HepG2 (cell line): ENCODE measurements around the gene DDN. TPM values are rescaled to one million over a fixed set of nuclear protein-coding genes. Genes with fewer than 3 reads are reported as not detected.

Source experiments
- ATAC-seq: fragments of 200-7000 bp; cut with Tn5 transposase; 3 replicates; pipeline ENCODE4 v1.9.1; 2020; ENCODE audit warnings: mild to moderate bottlenecking, moderate library complexity
- BruUV-seq: library from RNA; stranded (reverse); fragments of 400-500 nt; replicated peaks from 2 replicates; lab custom pipeline; 2021; lab: Mats Ljungman, UMichigan
- CTCF ChIA-PET: fragments of 300-600 bp; formaldehyde crosslinking; extraction: SDS; loops from one replicate; lab custom pipeline; 2021; ENCODE audit warnings: low total read pairs, inconsistent platforms, low intra/inter-chr PET ratio; lab: Yijun Ruan, JAX
- POLR2A ChIA-PET: fragments of 350-600 bp; sonication (Branson Sonifier 250); formaldehyde crosslinking; loops from one replicate; lab custom pipeline; 2020; ENCODE audit warnings: antibody characterized with exemption, inconsistent platforms; lab: Yijun Ruan, JAX
- DNase-seq: peaks from one replicate; pipeline ENCODE4 v3.0.0-alpha.2; 2015; ENCODE audit warnings: low spot score
- FAIRE-seq: peaks from 3 replicates; lab custom pipeline; 2011; peaks lifted over from hg19 to GRCh38; lab: Jason Lieb, UNC
- H2AFZ ChIP-seq: one replicate; pipeline ENCODE4 v1.6.1; 2011; ENCODE audit warnings: low read length, inconsistent platforms
- H3K27ac ChIP-seq: fragments of 300-600 bp; 3 replicates; pipeline ENCODE4 v1.8.0; 2011; ENCODE audit warnings: mixed run types, mild to moderate bottlenecking, mixed read lengths, low read length, inconsistent platforms; ENCODE audit not compliant: insufficient read depth; ENCODE audit errors: extremely low read length
- H3K27me3 ChIP-seq, 2 experiments: fragments of 200-600 bp in 1 of 2; 2 replicates in 1 of 2; 3 replicates in 1 of 2; pipeline versions ENCODE4 v1.6.0 to v1.8.0; 2011; ENCODE audit warnings: low read length in 2 of 2, mild to moderate bottlenecking in 2 of 2, moderate library complexity in 2 of 2, inconsistent platforms in 1 of 2; ENCODE audit not compliant: insufficient read depth in 2 of 2, control insufficient read depth in 1 of 2
- H3K36me3 ChIP-seq, 2 experiments: fragments of 200-600 bp in 1 of 2; replicated peaks in 1 of 2; 2 replicates in 1 of 2; 3 replicates in 1 of 2; pipeline versions ENCODE4 v1.5.1 to v1.8.0; 2011; ENCODE audit warnings: low read length in 2 of 2, inconsistent platforms in 1 of 2; ENCODE audit not compliant: insufficient read depth in 2 of 2, control insufficient read depth in 1 of 2
- H3K4me1 ChIP-seq: 2 replicates; pipeline ENCODE4 v1.5.1; 2012; ENCODE audit warnings: low read length, inconsistent platforms; ENCODE audit not compliant: insufficient read depth
- H3K4me2 ChIP-seq: 2 replicates; pipeline ENCODE4 v1.6.0; 2011; ENCODE audit warnings: low read depth, low read length, inconsistent platforms
- H3K4me3 ChIP-seq, 3 experiments: fragments of 200-600 bp in 1 of 3; sonication (generic), shearing (Covaris generic) in 1 of 3; replicated peaks in 1 of 3; 2 replicates each; pipeline ENCODE4 v1.5.1; 2011 to 2016; ENCODE audit warnings: low read length in 3 of 3, inconsistent platforms in 2 of 3, low read depth in 2 of 3, mild to moderate bottlenecking in 2 of 3, control low read depth in 1 of 3, mixed read lengths in 1 of 3; ENCODE audit not compliant: insufficient read depth in 1 of 3
- H3K79me2 ChIP-seq: one replicate; pipeline ENCODE4 v1.6.1; 2011; ENCODE audit warnings: low read length, inconsistent platforms; ENCODE audit not compliant: insufficient read depth
- H3K9ac ChIP-seq: 2 replicates; pipeline ENCODE4 v1.6.0; 2011; ENCODE audit warnings: mild to moderate bottlenecking, low read depth, low read length, inconsistent platforms; ENCODE audit not compliant: insufficient read depth
- H3K9me3 ChIP-seq: 2 replicates; pipeline ENCODE4 v1.5.1; 2012; ENCODE audit warnings: mild to moderate bottlenecking, low read length
- H4K20me1 ChIP-seq: 2 replicates; pipeline ENCODE4 v1.6.0; 2011; ENCODE audit warnings: inconsistent platforms, mild to moderate bottlenecking, low read length, moderate library complexity; ENCODE audit not compliant: insufficient read depth
- AGO2 ChIP-seq: fragments of 200-400 bp; formaldehyde crosslinking; optimal IDR thresholded peaks from 2 replicates; pipeline ENCODE3; 2017; ENCODE audit warnings: mild to moderate bottlenecking, low read depth, low read length, moderate library complexity
- MAFF ChIP-seq: IDR thresholded peaks from 2 replicates; pipeline ENCODE4 v1.6.1; 2011; ENCODE audit warnings: low read depth, low read length, improper control_type of control experiment
- RNF2 ChIP-seq: fragments of 450-650 bp; conservative IDR thresholded peaks from 2 replicates; pipeline ENCODE4 v1.6.1; 2016; ENCODE audit warnings: low read depth
- SYNCRIP ChIP-seq: fragments of 200-400 bp; formaldehyde crosslinking; IDR thresholded peaks from 2 replicates; pipeline ENCODE4 v1.6.1; 2018; ENCODE audit warnings: mild to moderate bottlenecking, low read depth, low read length; ENCODE audit not compliant: insufficient read depth
- ZMYM3 ChIP-seq: sonication (generic); formaldehyde crosslinking; IDR thresholded peaks from 2 replicates; pipeline ENCODE4 v1.5.1; 2020; ENCODE audit warnings: mild to moderate bottlenecking, missing genetic modification reagents
- ZNF160 ChIP-seq: sonication (generic); formaldehyde crosslinking; IDR thresholded peaks from 2 replicates; pipeline ENCODE4 v1.8.0; 2022; ENCODE audit warnings: mild to moderate bottlenecking, inconsistent platforms, missing genetic modification reagents
- ZNF329 ChIP-seq: sonication (generic); formaldehyde crosslinking; IDR thresholded peaks from 2 replicates; pipeline ENCODE4 v1.9.0; 2021; ENCODE audit warnings: low read depth, mild to moderate bottlenecking, missing genetic modification reagents
- ZNF331 ChIP-seq: sonication (generic); formaldehyde crosslinking; IDR thresholded peaks from 2 replicates; pipeline ENCODE4 v1.4.0; 2020; ENCODE audit warnings: missing genetic modification reagents
- ZNF670 ChIP-seq: sonication (generic); formaldehyde crosslinking; IDR thresholded peaks from 2 replicates; pipeline ENCODE4 v1.8.0; 2022; ENCODE audit warnings: mild to moderate bottlenecking, missing genetic modification reagents, borderline replicate concordance
- ZNF746 ChIP-seq: sonication (generic); formaldehyde crosslinking; IDR thresholded peaks from 2 replicates; pipeline ENCODE4 v1.8.0; 2022; ENCODE audit warnings: mild to moderate bottlenecking, missing genetic modification reagents
- ZSCAN21 ChIP-seq: sonication (generic); formaldehyde crosslinking; IDR thresholded peaks from 2 replicates; pipeline ENCODE4 v1.8.0; 2022; ENCODE audit warnings: mild to moderate bottlenecking, missing genetic modification reagents, moderate library complexity, borderline replicate concordance
- WGBS: methylation state at CpG from one replicate; pipeline ENCODE4 v1.1.6; 2017; ENCODE audit warnings: low lambda C conversion rate; 5-methylcytosine and 5-hydroxymethylcytosine counted together
- in situ Hi-C: cut with HindIII; loops from 2 replicates; pipeline ENCODE4 v1.10.0; 2017; ENCODE audit warnings: low pct_unique_long_range_greater_than_20kb; ENCODE audit not compliant: extremely low pct_ligation_motif_present
- intact Hi-C: fragments of 100-400 bp; cut with micrococcal nuclease; formaldehyde crosslinking; loops from one replicate; pipeline ENCODE4 v1.10.0; 2022; ENCODE audit not compliant: unreplicated experiment
- polyA plus RNA-seq, 8 experiments: library from polyadenylated mRNA; depleted of rRNA in 3 of 8; stranded (reverse) in 7 of 8; unstranded in 1 of 8; fragments of >200 nt; fragmentation: Illumina TruSeq in 4 of 8; extraction: Trizol in 4 of 8; gene quantifications; 2 replicates each; pipeline versions ENCODE4 v1.2.1 to v1.2.3, GENCODE V29; 2011 to 2016; ENCODE audit warnings: low read depth in 4 of 8, missing spikeins in 1 of 8, mixed read lengths in 1 of 8; ENCODE audit not compliant: insufficient read depth in 1 of 8
- total RNA-seq, 5 experiments: library from RNA; depleted of rRNA; stranded (reverse); fragments of >200 nt; fragmentation: Illumina TruSeq; extraction: Trizol; gene quantifications; 2 replicates each; pipeline ENCODE4 v1.2.3, GENCODE V29; 2016; ENCODE audit warnings: low read depth in 1 of 5
- TF ChIP-seq, protein P1 (sequence below), 2 experiments: fragments of 450-650 bp in 1 of 2; sonication (generic) in 1 of 2; formaldehyde crosslinking; IDR thresholded peaks; 2 replicates each; pipeline versions ENCODE4 v1.5.0 to v1.8.0; 2020 to 2022; ENCODE audit warnings: mild to moderate bottlenecking in 1 of 2, missing genetic modification reagents in 1 of 2
- TF ChIP-seq, protein P2 (sequence below): sonication (generic); formaldehyde crosslinking; IDR thresholded peaks from 2 replicates; pipeline ENCODE4 v1.4.0; 2020; ENCODE audit warnings: missing genetic modification reagents
- TF ChIP-seq, protein P3 (sequence below): sonication (generic); formaldehyde crosslinking; IDR thresholded peaks from 2 replicates; pipeline ENCODE4 v1.4.0; 2020; ENCODE audit warnings: missing genetic modification reagents, low read depth, mild to moderate bottlenecking, borderline replicate concordance
- TF ChIP-seq, protein P4 (sequence below): IDR thresholded peaks from 2 replicates; pipeline ENCODE4 v1.6.1; 2016; ENCODE audit warnings: low read depth, control low read depth

The DDN gene
- total and polyA plus RNA-seq, 2 of the 13 experiments (the other 11 are each of a cell fraction or from before 2014, with no cell fraction given): 0.24 to 0.53 TPM

DNA sequence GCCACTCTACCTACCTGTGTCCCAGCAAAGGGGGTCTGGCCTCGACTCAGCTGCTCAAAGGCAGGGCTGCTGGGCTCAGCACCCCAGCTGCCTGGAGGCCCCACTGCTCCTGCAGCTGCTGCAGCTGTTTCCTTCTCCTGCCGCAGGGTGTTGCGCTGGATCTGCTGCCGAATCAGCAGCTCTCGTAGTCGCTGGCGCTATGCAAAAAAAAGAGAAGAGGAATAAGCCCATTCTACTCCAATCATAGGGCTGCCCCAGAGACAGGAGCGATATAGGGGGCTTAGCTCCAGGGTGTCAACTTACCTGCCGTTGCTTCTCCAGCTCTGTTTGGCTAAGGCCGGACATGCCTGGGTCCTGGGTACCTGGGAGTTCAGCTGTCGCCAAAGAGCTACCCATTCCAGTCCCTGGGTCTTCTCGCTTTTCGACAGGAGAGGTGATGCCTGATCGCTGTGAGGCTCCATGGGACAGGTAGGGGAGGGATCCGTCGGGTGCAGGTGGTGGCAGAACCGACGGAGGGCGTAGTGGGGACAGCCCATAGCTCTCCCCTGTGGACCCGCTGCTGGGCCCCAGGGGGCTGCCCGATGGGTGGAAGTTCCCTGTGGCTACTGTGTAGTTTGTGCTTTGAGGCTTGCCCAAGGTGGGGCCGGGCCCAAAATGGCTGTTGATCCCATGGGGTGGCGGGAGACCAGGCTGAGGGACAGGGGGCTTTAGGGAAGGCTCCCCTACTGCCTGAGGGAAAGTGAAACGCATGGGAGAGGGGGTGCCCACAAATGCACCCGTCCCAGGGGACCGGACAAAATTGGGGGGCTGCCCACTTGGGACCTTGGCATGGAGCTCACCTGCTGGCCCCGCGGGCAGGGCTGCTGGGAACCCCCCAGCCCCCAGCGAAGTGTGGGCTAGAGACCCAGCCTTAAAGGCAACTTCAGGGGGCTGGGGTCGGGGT is 40.5 kb upstream of the DDN start (continued):
- TF ChIP-seq, protein P1, sequence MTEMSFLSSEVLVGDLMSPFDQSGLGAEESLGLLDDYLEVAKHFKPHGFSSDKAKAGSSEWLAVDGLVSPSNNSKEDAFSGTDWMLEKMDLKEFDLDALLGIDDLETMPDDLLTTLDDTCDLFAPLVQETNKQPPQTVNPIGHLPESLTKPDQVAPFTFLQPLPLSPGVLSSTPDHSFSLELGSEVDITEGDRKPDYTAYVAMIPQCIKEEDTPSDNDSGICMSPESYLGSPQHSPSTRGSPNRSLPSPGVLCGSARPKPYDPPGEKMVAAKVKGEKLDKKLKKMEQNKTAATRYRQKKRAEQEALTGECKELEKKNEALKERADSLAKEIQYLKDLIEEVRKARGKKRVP (CRISPR knock-in tag; IDR thresholded peaks at IDR 0.05): no peak
- TF ChIP-seq AGO2 (peak; percentile 82), ZNF329 (no peak)

DNA sequence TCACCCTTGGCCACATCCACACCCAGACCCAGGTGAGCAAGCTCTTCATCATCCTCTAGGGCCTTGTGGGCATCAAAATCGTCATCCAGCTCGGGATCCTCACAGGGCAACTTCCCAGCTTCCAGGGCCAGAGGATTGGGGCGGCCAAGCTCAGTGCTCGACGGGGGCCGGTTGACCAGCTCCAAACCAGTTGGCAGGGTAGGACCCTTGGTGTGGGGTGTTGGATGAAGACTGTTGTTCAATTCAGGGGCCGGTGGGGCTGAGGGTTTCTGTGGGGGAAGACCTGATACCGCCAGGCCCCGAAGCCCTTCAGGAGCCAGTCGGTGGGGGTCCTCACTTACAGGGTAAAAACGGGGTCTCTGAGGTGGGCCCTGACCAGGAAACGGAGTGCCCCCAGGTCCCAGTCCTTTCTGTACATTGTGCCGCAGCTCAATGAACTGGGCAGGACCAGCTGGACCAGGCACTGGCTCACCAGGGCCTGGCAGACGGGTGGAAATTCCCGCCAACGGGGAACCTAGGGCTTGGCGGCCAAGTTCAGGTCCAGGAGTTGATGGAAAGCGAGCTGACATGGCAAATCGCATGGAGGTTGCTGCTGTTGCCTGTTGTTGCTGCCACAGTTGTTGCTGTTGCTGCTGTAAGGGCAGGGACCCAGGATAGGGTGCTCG is 39.2 kb upstream of the DDN start:
- Histone ChIP-seq H3K36me3 (peaks cover 55 to 92% of the 10 kb centered on the region in 2 experiments; a peak in 4 of 5 replicates), H4K20me1 (no peaks in the 10 kb centered on the region), H3K9me3 (no peaks in the 10 kb centered on the region), H3K9ac (no peak overlapping the region), H3K79me2 (no peaks in the 10 kb centered on the region), H2AFZ (no peak overlapping the region), H3K4me1 (no peaks in the 10 kb centered on the region), H3K4me3 (no peak overlapping the region), H3K4me2 (no peak overlapping the region), H3K27ac (no peak overlapping the region), H3K27me3 (no peaks in the 10 kb centered on the region)
- in situ Hi-C loops: no loop called here
- DNase-seq (no peak), ATAC-seq (no peak), FAIRE-seq (no peak)
- 98% methylated on average over 12 of the region's 20 CpGs for WGBS
- no TSS peak for BruUV-seq
- TF ChIP-seq ZNF746 (no peak), SYNCRIP (no peak), ZSCAN21 (CRISPR knock-in tag) (no peak), ZNF331 (CRISPR knock-in tag) (no peak), RNF2 (no peak), ZMYM3 (no peak), ZNF160 (CRISPR knock-in tag) (no peak), ZNF670 (CRISPR knock-in tag) (no peak), MAFF (0 out of 2 replicates have a peak, but pooled peaks have one; percentile 3)
- TF ChIP-seq, protein P2, sequence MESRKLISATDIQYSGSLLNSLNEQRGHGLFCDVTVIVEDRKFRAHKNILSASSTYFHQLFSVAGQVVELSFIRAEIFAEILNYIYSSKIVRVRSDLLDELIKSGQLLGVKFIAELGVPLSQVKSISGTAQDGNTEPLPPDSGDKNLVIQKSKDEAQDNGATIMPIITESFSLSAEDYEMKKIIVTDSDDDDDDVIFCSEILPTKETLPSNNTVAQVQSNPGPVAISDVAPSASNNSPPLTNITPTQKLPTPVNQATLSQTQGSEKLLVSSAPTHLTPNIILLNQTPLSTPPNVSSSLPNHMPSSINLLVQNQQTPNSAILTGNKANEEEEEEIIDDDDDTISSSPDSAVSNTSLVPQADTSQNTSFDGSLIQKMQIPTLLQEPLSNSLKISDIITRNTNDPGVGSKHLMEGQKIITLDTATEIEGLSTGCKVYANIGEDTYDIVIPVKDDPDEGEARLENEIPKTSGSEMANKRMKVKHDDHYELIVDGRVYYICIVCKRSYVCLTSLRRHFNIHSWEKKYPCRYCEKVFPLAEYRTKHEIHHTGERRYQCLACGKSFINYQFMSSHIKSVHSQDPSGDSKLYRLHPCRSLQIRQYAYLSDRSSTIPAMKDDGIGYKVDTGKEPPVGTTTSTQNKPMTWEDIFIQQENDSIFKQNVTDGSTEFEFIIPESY (CRISPR knock-in tag): 0 out of 2 replicates have a peak, but pooled peaks have one; percentile 17
- TF ChIP-seq, protein P3, sequence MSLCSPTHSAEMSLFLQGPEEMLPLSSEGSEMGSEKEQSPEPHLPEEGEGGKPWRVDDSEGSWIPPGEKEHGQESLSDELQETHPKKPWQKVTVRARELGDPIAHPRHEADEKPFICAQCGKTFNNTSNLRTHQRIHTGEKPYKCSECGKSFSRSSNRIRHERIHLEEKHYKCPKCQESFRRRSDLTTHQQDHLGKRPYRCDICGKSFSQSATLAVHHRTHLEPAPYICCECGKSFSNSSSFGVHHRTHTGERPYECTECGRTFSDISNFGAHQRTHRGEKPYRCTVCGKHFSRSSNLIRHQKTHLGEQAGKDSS (CRISPR knock-in tag): no peak
- TF ChIP-seq, protein P4, sequence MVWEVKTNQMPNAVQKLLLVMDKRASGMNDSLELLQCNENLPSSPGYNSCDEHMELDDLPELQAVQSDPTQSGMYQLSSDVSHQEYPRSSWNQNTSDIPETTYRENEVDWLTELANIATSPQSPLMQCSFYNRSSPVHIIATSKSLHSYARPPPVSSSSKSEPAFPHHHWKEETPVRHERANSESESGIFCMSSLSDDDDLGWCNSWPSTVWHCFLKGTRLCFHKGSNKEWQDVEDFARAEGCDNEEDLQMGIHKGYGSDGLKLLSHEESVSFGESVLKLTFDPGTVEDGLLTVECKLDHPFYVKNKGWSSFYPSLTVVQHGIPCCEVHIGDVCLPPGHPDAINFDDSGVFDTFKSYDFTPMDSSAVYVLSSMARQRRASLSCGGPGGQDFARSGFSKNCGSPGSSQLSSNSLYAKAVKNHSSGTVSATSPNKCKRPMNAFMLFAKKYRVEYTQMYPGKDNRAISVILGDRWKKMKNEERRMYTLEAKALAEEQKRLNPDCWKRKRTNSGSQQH: no peak
- ChIA-PET POLR2A (interaction anchor here (0.5 to 2.1 kb wide), 4 partner anchors 8 to 20 kb away, joined by 3 to 5 read pairs (median 3); no protein-coding TSS in a partner anchor), CTCF (no interaction called here)
- intact Hi-C loops: no loop called here
